K562 (cell line): ENCODE measurements around the gene TELO2. TPM values are rescaled to one million over a fixed set of nuclear protein-coding genes. Genes with fewer than 3 reads are reported as not detected.

ENCODE experiments used
- ETV6 ChIP-seq, 3 experiments: fragments of 150-350 bp in 1 of 3; sonication (generic) in 1 of 3; formaldehyde crosslinking in 1 of 3; IDR thresholded peaks; 2 replicates each; pipeline versions ENCODE4 v1.6.1 to v1.8.0; 2014 to 2022; ENCODE audit warnings: borderline replicate concordance in 2 of 3, low read depth in 2 of 3, antibody characterized with exemption in 1 of 3, low read length in 1 of 3, mild to moderate bottlenecking in 1 of 3, missing genetic modification reagents in 1 of 3
- KAT2B ChIP-seq: IDR thresholded peaks from one replicate; pipeline ENCODE4 v1.6.1; 2012; ENCODE audit warnings: low read depth, mild to moderate bottlenecking, control low read depth, inconsistent platforms, low read length, moderate library complexity
- KHSRP ChIP-seq: fragments of 450-650 bp; IDR thresholded peaks from 2 replicates; pipeline ENCODE4 v1.6.1; 2017
- LEF1 ChIP-seq: fragments of 450-650 bp; IDR thresholded peaks from 2 replicates; pipeline ENCODE4 v1.6.1; 2016; ENCODE audit warnings: mild to moderate bottlenecking
- NR1H2 ChIP-seq: sonication (generic); formaldehyde crosslinking; IDR thresholded peaks from 2 replicates; pipeline ENCODE4 v1.4.0; 2020; ENCODE audit warnings: mild to moderate bottlenecking, missing genetic modification reagents
- RAD21 ChIP-seq, 2 experiments: fragments of 250-450 bp in 1 of 2; fragments of 450-650 bp in 1 of 2; sonication (Bioruptor Pico) in 1 of 2; formaldehyde crosslinking in 1 of 2; IDR thresholded peaks in 1 of 2; conservative IDR thresholded peaks in 1 of 2; 2 replicates each; pipeline versions ENCODE4 v1.4.0 to v1.8.0; 2020 to 2022; ENCODE audit warnings: mild to moderate bottlenecking in 2 of 2, moderate library complexity in 1 of 2
- RBM25 ChIP-seq: fragments of 200-400 bp; formaldehyde crosslinking; IDR thresholded peaks from 2 replicates; pipeline ENCODE4 v1.6.1; 2018; ENCODE audit warnings: low read length, low read depth, moderate library complexity; ENCODE audit not compliant: severe bottlenecking
- SAP30 ChIP-seq: fragments of 200-600 bp; sonication (generic); IDR thresholded peaks from 2 replicates; pipeline ENCODE4 v1.6.1; 2012; ENCODE audit warnings: borderline replicate concordance, low read depth, mild to moderate bottlenecking, moderate library complexity, low read length, control low read depth, inconsistent platforms; ENCODE audit not compliant: insufficient read depth, poor library complexity, severe bottlenecking
- SMARCA5 ChIP-seq: fragments of 450-650 bp; IDR thresholded peaks from 2 replicates; pipeline ENCODE4 v1.6.1; 2016
- SMARCB1 ChIP-seq: IDR thresholded peaks from 2 replicates; pipeline ENCODE4 v1.6.1; 2011; ENCODE audit warnings: improper control_type of control experiment, low read depth; ENCODE audit not compliant: insufficient read length
- THRAP3 ChIP-seq: fragments of 450-650 bp; IDR thresholded peaks from 2 replicates; pipeline ENCODE4 v1.6.1; 2016; ENCODE audit warnings: mild to moderate bottlenecking, inconsistent platforms, borderline replicate concordance
- YBX1 ChIP-seq: fragments of 450-650 bp; IDR thresholded peaks from 2 replicates; pipeline ENCODE4 v1.7.1; 2016; ENCODE audit warnings: mild to moderate bottlenecking
- ZFP91 ChIP-seq: sonication (generic); formaldehyde crosslinking; IDR thresholded peaks from 2 replicates; pipeline ENCODE4 v1.8.0; 2022; ENCODE audit warnings: mild to moderate bottlenecking, missing genetic modification reagents
- ZNF175 ChIP-seq: fragments of 200-800 bp; sonication (Bioruptor generic); IDR thresholded peaks from 2 replicates; pipeline ENCODE4 v1.6.1; 2016; ENCODE audit warnings: low read depth, mild to moderate bottlenecking, missing genetic modification characterization, missing compliant biosample characterization
- ZNF224 ChIP-seq: sonication (generic); formaldehyde crosslinking; IDR thresholded peaks from 2 replicates; pipeline ENCODE4 v1.8.0; 2022; ENCODE audit warnings: mild to moderate bottlenecking, missing genetic modification reagents
- ZNF830 ChIP-seq: fragments of 250-450 bp; sonication (Bioruptor Pico); IDR thresholded peaks from 2 replicates; pipeline ENCODE4 v1.5.0; 2021; ENCODE audit warnings: mild to moderate bottlenecking
- polyA plus RNA-seq, 8 experiments: library from polyadenylated mRNA; depleted of rRNA in 4 of 8; stranded (reverse) in 5 of 8; unstranded in 3 of 8; fragments of >200 nt; fragmentation: Nextera tagmentation in 2 of 8; fragmentation: Illumina TruSeq in 1 of 8; extraction: Ambion mirVana in 2 of 8; extraction: Trizol in 1 of 8; gene quantifications; 2 replicates each; pipeline versions ENCODE4 v1.2.1 to v1.2.3, GENCODE V29; 2011 to 2014; ENCODE audit warnings: inconsistent platforms in 1 of 8, missing spikeins in 1 of 8
- total RNA-seq, 7 experiments: library from RNA; depleted of rRNA in 6 of 7; stranded (reverse); fragments of >200 nt in 6 of 7; fragmentation: Illumina TruSeq in 2 of 7; extraction: Trizol in 2 of 7; gene quantifications; 2 replicates each; pipeline versions ENCODE4 v1.2.1 to v1.2.3, GENCODE V29; 2011 to 2021; ENCODE audit warnings: low replicate concordance in 1 of 7
- TF ChIP-seq, protein P1 (sequence below): fragments of 450-650 bp; formaldehyde crosslinking; IDR thresholded peaks from 2 replicates; pipeline ENCODE4 v1.4.0; 2020; ENCODE audit warnings: mild to moderate bottlenecking, moderate library complexity
- TF ChIP-seq, protein P2 (sequence below): fragments of 250-450 bp; sonication (Bioruptor Pico); IDR thresholded peaks from 2 replicates; pipeline ENCODE4 v1.9.0; 2021; ENCODE audit warnings: mild to moderate bottlenecking
- TF ChIP-seq, protein P3 (sequence below): sonication (generic); formaldehyde crosslinking; IDR thresholded peaks from 2 replicates; pipeline ENCODE4 v1.8.1; 2022; ENCODE audit warnings: missing genetic modification reagents
- TF ChIP-seq, protein P4 (sequence below): fragments of 250-450 bp; sonication (Bioruptor Pico); IDR thresholded peaks from 2 replicates; pipeline ENCODE4 v1.5.0; 2022; ENCODE audit warnings: mild to moderate bottlenecking

TELO2 gene
- total and polyA plus RNA-seq, 9 of the 15 experiments (the other 6 are each of a cell fraction or from before 2014, with no cell fraction given), result 0.51 to 91.8 (median 14.5) TPM

DNA sequence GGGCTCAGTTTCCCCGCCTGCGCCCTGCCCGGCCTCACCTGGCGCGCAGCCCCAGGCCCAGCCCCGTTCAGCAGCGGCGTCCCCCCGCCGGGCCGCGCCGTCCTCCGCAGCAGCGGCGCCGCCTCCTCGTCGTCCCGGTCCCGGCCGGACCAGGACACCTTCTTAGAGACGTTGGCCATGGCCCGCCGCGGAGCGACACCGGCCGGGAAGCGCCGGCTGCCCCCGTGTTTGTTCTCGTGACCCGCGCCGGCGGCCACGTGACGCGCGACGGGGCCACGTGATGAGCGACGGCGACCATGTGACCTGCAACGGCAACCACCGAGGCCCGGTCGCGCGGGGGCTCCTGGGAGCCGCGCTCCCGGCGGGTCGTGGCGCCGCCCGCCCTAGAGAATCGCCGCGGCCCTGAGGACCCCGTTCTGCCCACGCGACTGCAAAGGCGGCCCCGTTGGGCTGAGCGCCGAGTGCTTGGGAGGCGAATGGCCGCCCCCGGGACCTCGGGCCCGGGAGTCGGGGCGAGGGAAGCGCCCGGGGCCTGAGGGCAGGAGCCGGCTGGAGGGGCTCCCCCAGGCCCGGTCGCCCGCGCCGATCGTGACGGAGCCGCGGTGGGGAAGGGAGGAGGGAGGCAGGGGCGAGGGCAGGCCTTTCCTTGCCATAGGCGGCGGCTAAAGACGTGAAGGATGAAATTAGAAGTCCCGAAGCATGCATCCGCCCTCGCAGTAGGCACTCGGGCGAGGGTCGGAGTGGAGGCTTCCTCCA is 18.2 kb upstream of the TELO2 start, which contains the start of gene CLCN7 (continued):
- TF ChIP-seq, protein P1, sequence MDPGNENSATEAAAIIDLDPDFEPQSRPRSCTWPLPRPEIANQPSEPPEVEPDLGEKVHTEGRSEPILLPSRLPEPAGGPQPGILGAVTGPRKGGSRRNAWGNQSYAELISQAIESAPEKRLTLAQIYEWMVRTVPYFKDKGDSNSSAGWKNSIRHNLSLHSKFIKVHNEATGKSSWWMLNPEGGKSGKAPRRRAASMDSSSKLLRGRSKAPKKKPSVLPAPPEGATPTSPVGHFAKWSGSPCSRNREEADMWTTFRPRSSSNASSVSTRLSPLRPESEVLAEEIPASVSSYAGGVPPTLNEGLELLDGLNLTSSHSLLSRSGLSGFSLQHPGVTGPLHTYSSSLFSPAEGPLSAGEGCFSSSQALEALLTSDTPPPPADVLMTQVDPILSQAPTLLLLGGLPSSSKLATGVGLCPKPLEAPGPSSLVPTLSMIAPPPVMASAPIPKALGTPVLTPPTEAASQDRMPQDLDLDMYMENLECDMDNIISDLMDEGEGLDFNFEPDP (CRISPR knock-in tag), result no peak
- TF ChIP-seq LEF1 (no peak), ZNF830 (0 out of 2 replicates have a peak, but pooled peaks have one; percentile 85), ZNF175 (CRISPR knock-in tag) (0 out of 2 replicates have a peak, but pooled peaks have one; percentile 43), RBM25 (peak; percentile 14), ZNF224 (CRISPR knock-in tag) (peak; percentile 91), YBX1 (no peak), ZFP91 (CRISPR knock-in tag) (no peak), ETV6 (IDR thresholded peaks at IDR 0.05; ENCODE audit: borderline replicate concordance in 1 of 2, low read depth in 2 of 2, low read length in 1 of 2) (no peak), ETV6 (CRISPR knock-in tag; IDR thresholded peaks at IDR 0.05; ENCODE audit: borderline replicate concordance) (peak; percentile 92; the same call in 1 of the 2 replicates), SMARCA5 (no peak), SAP30 (peak; percentile 90), KHSRP (no peak), RAD21 (CRISPR knock-in tag; conservative IDR thresholded peaks at IDR 0.05 in 1 of 2, IDR thresholded peaks at IDR 0.05 in 1 of 2) (peak in 1 of 2 experiments; percentile 12; a peak in 2 of 4 replicates), SMARCB1 (no peak), NR1H2 (CRISPR knock-in tag) (peak; percentile 94), THRAP3 (no peak), KAT2B (no peak)
- TF ChIP-seq, protein P2, sequence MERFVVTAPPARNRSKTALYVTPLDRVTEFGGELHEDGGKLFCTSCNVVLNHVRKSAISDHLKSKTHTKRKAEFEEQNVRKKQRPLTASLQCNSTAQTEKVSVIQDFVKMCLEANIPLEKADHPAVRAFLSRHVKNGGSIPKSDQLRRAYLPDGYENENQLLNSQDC (CRISPR knock-in tag), result 0 out of 2 replicates have a peak, but pooled peaks have one; percentile 8
- TF ChIP-seq, protein P3, sequence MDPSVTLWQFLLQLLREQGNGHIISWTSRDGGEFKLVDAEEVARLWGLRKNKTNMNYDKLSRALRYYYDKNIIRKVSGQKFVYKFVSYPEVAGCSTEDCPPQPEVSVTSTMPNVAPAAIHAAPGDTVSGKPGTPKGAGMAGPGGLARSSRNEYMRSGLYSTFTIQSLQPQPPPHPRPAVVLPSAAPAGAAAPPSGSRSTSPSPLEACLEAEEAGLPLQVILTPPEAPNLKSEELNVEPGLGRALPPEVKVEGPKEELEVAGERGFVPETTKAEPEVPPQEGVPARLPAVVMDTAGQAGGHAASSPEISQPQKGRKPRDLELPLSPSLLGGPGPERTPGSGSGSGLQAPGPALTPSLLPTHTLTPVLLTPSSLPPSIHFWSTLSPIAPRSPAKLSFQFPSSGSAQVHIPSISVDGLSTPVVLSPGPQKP (CRISPR knock-in tag), result no peak
- TF ChIP-seq, protein P4, sequence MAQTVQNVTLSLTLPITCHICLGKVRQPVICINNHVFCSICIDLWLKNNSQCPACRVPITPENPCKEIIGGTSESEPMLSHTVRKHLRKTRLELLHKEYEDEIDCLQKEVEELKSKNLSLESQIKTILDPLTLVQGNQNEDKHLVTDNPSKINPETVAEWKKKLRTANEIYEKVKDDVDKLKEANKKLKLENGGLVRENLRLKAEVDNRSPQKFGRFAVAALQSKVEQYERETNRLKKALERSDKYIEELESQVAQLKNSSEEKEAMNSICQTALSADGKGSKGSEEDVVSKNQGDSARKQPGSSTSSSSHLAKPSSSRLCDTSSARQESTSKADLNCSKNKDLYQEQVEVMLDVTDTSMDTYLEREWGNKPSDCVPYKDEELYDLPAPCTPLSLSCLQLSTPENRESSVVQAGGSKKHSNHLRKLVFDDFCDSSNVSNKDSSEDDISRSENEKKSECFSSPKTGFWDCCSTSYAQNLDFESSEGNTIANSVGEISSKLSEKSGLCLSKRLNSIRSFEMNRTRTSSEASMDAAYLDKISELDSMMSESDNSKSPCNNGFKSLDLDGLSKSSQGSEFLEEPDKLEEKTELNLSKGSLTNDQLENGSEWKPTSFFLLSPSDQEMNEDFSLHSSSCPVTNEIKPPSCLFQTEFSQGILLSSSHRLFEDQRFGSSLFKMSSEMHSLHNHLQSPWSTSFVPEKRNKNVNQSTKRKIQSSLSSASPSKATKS, result no peak
